Testis (tissue), 3 donors: ENCODE results near the gene SHISAL1. TPM values are rescaled to one million over a fixed set of nuclear protein-coding genes. Genes with fewer than 3 reads are reported as not detected.

Experiments used
- DNase-seq: peaks from one replicate; pipeline ENCODE4 v3.0.0-alpha.2; 2019
- H3K27ac ChIP-seq, 2 donors: fragments of 200-600 bp; sonication (generic); one replicate each; pipeline ENCODE4 v1.5.1; 2019
- H3K27me3 ChIP-seq: fragments of 200-600 bp; sonication (generic); one replicate; pipeline ENCODE4 v1.5.1; 2019
- H3K36me3 ChIP-seq: fragments of 200-600 bp; sonication (generic); one replicate; pipeline ENCODE4 v1.5.1; 2017; ENCODE audit warnings: low read depth; ENCODE audit errors: missing control alignments
- H3K4me1 ChIP-seq: fragments of 200-600 bp; sonication (generic); one replicate; pipeline ENCODE4 v1.5.1; 2019
- H3K4me3 ChIP-seq, 2 donors: fragments of 200-600 bp; sonication (generic); one replicate each; pipeline ENCODE4 v1.5.1; 2017 to 2019
- H3K9me3 ChIP-seq: fragments of 200-600 bp; sonication (generic); one replicate; pipeline ENCODE4 v1.5.1; 2017
- CTCF ChIP-seq, 3 experiments: fragments of 450-650 bp in 2 of 3; fragments of 200-600 bp in 1 of 3; sonication (generic) in 1 of 3; IDR thresholded peaks; one replicate each; pipeline ENCODE4 v1.5.1; 2016 to 2019; ENCODE audit warnings: antibody characterized with exemption in 3 of 3, mild to moderate bottlenecking in 2 of 3, moderate library complexity in 1 of 3
- POLR2A ChIP-seq: fragments of 450-650 bp; IDR thresholded peaks from one replicate; pipeline ENCODE4 v1.6.1; 2017; ENCODE audit warnings: antibody characterized with exemption, mild to moderate bottlenecking, moderate library complexity
- WGBS, 2 donors: methylation state at CpG; one replicate each; pipeline ENCODE4 v1.1.5; 2018; 5-methylcytosine and 5-hydroxymethylcytosine counted together
- intact Hi-C: fragments of 100-400 bp; cut with DNase I; formaldehyde crosslinking; loops from one replicate; pipeline ENCODE4 v1.15.1; 2023; ENCODE audit warnings: low total_unique reads
- polyA plus RNA-seq: library from polyadenylated mRNA; stranded (reverse); fragments of 350-450 nt; fragmentation: Illumina TruSeq; extraction: RNeasy Lipid Tissue Mini Kit (QIAGEN cat#74804); gene quantifications from one replicate; pipeline ENCODE4 v1.2.3, GENCODE V29; 2014; ENCODE audit warnings: low read depth, low replicate concordance; ENCODE audit not compliant: insufficient read depth
- total RNA-seq, 2 donors: library from RNA; depleted of rRNA; stranded (reverse); fragments of >200 nt; gene quantifications; one replicate each; pipeline ENCODE4 v1.2.3, GENCODE V29; 2016

Gene SHISAL1
- total and polyA plus RNA-seq, 3 donors from 2014 or later: 3.0 to 3.9 (median 3.1) TPM

- Histone ChIP-seq H3K9me3 (no peaks in the 10 kb centered on the region), H3K27ac (no peak overlapping the region), H3K36me3 (no peaks in the 10 kb centered on the region), H3K27me3 (no peaks in the 10 kb centered on the region), H3K4me3 (no peak overlapping the region), H3K4me1 (no peaks in the 10 kb centered on the region)
- DNase-seq: no peak
- intact Hi-C loops: no loop called here
- no peak for TF ChIP-seq CTCF (IDR thresholded peaks at IDR 0.05)
- no peak for TF ChIP-seq POLR2A
- WGBS, 2 donors: 84 to 97% methylated on average over 13 to 15 of the region's 16 CpGs
Observed at GRCh38 chr22:44207173-44207980, 105.4 kb downstream of the SHISAL1 start.

- WGBS, 2 donors: 88 to 90% methylated on average over 7 to 8 of the region's 8 CpGs
- H3K4me1 ChIP-seq: no peaks in the 10 kb centered on the region
- H3K27ac ChIP-seq: no peak overlapping the region
- no peaks in the 10 kb centered on the region for H3K27me3 ChIP-seq
- H3K4me3 ChIP-seq: no peak overlapping the region
- no peak for TF ChIP-seq POLR2A
- TF ChIP-seq CTCF (IDR thresholded peaks at IDR 0.05): no peak
- intact Hi-C loops: no loop called here
- no peak for DNase-seq
- H3K36me3 ChIP-seq: no peaks in the 10 kb centered on the region
- no peaks in the 10 kb centered on the region for H3K9me3 ChIP-seq
Observed at GRCh38 chr22:44206696-44207095, 106.1 kb downstream of the SHISAL1 start.

- TF ChIP-seq POLR2A (no peak), CTCF (IDR thresholded peaks at IDR 0.05) (no peak)
- Histone ChIP-seq H3K27ac (no peak overlapping the region), H3K36me3 (no peaks in the 10 kb centered on the region), H3K4me1 (no peaks in the 10 kb centered on the region), H3K9me3 (no peaks in the 10 kb centered on the region), H3K27me3 (no peaks in the 10 kb centered on the region), H3K4me3 (no peak overlapping the region)
- WGBS, 2 donors: 79 to 89% methylated on average over 8 to 9 of the region's 9 CpGs
- intact Hi-C loops: no loop called here
- DNase-seq: no peak
Observed at GRCh38 chr22:44206330-44206645, 106.5 kb downstream of the SHISAL1 start.

GRCh38 chr22:44205516-44206329, 107.0 kb downstream of the SHISAL1 start:
- H3K36me3 ChIP-seq: no peaks in the 10 kb centered on the region
- H3K27ac ChIP-seq: no peak overlapping the region
- no peaks in the 10 kb centered on the region for H3K27me3 ChIP-seq
- intact Hi-C loops: no loop called here
- DNase-seq: no peak
- no peaks in the 10 kb centered on the region for H3K4me1 ChIP-seq
- 92% methylated on average over 15 of the region's 16 CpGs; no CpG with 5 or more reads in 1 of the 2 donors for WGBS, 2 donors
- no peaks in the 10 kb centered on the region for H3K9me3 ChIP-seq
- TF ChIP-seq POLR2A: no peak
- TF ChIP-seq CTCF (IDR thresholded peaks at IDR 0.05): no peak
- no peak overlapping the region for H3K4me3 ChIP-seq
